ENCODE data around the gene SC5D.

Gene SC5D, protein sequence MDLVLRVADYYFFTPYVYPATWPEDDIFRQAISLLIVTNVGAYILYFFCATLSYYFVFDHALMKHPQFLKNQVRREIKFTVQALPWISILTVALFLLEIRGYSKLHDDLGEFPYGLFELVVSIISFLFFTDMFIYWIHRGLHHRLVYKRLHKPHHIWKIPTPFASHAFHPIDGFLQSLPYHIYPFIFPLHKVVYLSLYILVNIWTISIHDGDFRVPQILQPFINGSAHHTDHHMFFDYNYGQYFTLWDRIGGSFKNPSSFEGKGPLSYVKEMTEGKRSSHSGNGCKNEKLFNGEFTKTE

DNA sequence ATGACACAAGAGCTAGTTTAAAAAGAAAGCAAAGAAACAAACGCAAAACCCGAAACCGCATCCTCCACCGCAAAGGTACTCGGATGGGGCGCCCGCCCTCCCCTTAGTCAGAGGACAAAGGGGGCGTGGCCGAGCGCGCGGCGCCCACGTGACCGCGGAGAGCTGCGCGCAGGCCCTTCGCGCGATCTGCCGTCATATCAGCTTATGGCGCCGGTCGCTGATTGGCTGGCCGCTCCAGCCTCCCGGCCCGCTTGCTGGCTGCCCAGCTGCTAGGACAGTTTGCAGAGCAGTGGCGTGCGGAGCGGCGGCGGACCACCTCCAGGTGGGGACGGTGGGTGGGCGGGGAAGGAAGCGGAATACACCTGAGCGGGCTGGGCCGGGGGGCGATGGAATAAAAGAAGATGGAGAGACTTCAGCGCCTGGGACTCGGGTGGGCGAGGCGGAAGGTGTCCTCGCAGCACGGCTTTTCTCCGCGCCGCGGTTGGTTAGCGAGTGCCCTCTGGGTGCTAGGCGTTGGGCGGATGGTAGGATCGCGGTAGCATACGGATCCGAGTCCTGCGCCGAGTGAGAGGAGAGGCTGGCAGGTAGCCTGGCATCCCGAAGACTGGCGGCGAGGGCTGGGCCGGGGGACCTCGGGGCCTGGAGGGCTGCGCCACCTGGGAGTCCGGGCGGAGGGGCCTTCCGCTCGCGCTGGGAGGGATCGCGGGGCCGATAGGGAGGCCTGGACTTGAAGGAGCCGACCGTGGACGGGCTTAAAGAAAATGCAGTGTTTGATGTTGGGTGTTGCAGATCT is at the start of gene SC5D:
SC5D (plus strand) TSS at position 277 of the 793 bp plus-strand sequence. CDS start 10,605 bp downstream, outside the sequence.
- peak; percentile 93 for DNase-seq

DNA sequence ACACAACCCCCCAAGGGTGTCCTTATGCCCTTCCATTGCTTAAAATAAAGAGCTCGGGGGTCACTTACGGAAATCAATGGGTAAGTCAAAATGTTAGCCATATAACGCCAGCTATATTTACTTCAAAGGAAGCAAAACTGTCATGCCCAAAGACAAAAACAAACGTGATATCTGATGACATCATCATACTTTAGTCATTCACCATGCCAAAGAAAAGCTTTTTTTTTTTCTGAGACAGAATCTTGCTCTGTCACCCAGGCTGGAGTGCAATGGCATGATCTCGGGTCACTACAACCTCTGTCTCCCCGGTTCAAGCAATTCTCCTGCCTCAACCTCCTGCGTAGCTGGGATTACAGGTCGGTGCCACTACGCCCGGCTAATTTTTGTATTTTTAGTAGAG is 47.7 kb upstream of the SC5D start:
- DNase-seq, result no peak

DNA sequence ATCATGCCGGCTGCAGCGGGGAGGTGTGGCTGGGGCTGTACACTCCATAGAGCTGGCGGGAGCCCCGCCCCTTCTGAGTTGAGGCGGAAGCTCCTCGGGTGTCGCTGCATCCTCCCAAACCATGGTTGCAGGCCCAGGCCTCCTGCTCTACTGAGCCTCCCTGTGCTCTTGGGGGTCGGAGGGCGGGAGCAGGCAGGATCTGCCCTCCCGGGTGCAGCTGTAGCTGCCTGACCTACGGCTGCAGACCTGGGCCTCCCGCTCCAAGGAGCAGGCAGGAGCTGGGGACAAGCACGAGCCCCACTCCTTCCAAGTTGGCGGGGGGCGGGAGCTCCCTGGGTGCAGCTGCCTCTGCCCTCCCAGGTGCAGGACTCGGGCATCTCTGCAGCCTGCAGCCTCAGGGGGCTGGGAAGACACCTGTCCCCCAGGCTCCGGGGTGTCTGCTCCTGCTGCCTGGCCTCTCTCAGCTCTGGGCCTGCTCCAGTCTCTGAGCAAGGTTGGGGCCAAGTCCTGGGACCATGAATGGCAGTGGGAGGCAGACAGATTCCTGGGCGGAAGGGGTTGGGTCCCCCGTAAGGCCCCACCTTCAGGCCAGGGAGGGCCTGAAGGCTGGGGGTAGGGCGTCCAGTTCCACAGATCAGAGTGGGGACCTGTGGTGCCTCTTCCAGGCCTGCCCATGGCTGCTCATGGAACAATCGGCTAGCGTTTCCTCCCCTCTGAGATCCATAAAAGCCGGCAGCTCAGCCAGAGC is 46.4 kb upstream of the SC5D start:
- DNase-seq, result no peak

DNA sequence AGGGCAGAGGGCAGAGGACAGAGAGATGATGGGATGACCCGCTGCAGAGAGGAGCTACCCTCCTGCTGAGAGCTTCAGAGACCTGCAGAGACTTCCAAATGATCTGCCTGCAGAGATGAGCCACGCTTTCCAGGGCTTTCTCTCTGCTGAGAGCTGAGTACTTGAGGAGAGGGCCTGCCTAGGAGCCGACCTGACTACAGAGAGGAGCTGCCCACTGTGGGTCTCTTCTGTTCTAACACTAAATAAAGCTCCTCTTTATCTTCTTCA is 45.9 kb upstream of the SC5D start:
- DNase-seq, result no peak

DNA sequence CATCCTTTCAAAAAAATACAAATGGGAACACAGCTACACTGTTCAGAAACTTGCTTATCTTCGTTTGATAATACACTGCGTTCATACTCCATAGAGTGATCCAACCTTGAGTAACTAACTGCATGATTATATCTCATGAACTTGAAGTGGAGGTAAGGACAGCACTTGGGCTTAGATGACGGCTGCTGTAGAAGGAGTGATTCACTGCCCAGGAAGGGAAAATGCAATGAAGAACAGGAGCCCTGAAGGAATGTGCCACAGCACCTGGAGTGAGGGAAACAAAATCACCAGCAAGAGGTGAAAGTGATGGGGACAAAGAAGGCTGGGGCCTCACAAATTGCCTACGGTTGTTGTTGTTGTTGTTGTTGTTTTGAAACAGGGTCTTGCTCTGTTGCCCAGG is 44.1 kb upstream of the SC5D start:
- no peak for DNase-seq

DNA sequence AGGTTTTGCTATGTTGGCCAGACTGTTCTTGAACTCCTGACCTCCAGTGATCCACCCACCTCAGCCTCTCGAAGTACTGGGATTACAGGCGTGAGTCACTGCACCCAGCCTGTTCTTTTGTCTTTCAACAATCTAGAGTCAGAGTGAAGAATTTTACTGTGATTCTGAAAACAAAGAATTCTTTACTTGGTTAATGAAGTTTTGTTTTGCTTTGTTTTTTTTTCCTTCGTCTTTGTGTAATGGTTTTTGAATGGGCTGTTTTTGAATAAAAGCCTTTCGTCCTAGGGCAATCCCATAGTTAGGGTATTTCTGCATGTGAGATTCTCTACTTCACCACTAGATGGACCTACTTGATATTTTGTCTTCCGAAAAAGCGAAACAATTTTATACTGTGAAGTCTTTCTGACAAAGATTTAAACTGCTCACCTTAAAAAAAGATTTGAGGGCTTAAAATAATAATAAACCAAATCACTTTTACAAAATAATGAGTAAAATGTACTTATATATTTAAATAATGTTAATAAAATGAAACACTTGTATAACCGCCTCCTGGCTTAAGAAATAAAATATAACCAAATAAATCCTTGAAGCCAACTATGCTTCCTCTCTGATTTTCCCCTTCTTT is 43.4 kb upstream of the SC5D start:
- peak; percentile 29 for DNase-seq

DNA sequence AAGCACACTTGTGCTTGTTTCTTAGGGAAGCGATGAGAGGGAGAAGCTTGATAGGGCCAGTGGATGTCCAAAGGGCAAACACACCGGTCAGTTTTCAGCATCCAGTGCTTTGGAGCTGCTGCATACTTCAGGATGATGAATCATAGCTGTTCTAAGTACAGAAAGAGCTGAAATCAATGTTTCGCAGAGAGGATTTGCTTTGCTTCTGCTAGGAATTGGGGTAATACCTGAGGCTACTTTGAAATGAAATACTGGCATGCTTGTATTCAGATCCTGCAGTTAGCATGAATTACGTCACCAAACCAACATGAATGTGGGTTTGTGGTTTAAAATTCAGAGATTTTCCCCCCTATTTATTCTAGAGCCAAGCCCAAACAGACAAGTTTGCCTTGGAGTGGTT is 41.7 kb upstream of the SC5D start:
- DNase-seq, result no peak

DNA sequence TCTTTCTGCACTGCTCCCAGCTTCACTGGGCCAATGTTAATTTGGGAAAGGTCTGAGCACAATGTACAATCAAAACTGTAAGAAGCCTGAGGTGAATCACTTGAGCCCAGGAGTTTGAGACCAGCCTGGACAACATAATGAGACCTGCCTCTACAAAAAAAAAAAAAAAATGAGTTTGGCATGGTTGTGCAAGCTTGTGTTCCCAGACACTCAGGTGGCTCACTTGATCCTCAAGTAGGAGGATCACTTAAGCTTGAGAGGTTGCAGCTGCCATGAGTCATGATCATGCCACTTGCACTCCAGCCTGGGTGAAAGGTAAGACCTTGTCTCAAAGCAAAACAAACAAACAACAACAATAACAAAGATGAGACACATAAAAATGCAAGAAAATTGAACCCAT is 38.6 kb upstream of the SC5D start:
- DNase-seq, result no peak

DNA sequence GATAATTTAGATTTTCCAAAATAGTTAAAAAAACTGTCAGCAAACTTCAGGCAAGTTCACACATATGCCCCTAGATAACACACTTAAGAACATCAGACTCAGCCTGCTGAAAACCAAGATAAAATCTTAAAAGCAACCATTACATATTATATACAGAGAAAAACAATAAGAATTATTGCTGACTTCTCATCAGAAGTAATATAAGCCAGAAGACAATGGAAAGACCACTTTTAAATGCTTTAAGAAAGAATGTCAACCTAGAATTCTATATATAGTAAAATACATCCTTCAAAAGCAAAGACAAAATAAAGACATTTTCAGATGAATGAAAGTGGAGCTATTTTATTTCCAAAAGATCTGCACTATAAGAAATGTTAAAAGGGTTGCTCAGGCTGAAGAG is 37.8 kb upstream of the SC5D start:
- DNase-seq, result no peak

DNA sequence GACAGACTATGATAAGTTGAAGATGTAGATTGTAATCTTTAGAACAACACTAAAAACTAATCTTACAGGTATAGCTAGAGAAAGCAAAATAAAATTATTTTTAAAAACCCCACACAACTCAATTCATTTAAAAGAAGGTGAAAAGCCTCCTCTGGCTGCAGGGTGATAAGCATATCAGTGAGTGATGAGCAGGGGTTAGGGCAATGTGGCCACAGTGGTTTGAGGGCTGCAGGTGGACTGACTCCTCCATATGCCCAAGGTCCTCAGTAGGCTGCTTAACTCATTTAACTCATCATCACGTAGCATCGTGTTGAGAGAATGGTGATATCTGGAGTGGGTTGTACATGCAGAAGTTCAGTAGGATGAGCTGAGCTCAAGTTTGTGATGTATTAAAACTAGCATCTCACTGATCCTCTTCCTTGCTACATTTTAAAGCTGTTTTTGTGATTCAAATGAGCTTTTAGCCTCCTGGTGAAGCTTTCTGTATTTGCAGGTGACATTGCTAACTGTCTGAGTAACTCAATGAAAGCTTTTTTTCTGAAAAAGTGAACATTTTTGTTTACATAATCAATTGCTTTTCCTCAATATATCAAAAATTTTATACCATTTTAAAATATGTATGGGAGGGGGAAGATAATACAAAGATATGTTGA is 37.0 kb upstream of the SC5D start:
- DNase-seq, result no peak

DNA sequence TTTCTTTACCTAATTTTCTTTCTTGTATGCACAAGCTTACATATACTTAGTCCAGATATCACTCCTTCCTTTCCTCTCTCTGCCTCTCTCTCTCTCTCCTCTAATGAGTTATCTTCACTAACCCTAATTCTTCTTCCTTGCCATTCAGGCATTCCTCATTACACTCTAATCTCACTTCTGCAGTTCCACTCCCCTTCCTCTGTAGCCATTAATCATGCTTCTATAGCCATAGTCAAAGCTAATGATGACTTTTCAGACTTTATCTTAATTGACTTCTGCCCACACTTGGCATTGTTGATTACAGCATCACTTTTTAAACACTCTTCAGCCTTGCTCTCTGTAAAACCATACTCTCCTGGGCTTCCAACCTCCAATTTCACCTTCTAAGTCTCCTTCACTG is 35.3 kb upstream of the SC5D start:
- DNase-seq, result no peak

DNA sequence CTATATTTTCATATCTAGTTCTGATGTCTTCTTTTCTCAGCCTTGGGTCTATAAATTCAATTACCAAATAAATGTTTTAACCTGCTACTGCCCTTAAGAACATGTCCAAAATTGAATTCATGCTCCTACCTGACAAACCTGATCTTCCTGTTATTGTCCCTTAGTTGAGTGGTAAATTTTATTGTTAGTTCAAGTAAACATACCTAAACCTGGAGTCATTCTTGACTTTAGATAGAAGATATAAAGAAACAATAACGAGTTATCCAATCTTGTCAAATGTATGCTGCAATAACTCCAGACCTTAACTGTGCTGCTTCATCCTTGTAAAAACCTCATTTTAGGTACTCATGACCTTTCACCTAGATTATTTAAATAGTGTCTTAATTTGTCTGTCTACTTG is 34.6 kb upstream of the SC5D start:
- DNase-seq, result no peak

DNA sequence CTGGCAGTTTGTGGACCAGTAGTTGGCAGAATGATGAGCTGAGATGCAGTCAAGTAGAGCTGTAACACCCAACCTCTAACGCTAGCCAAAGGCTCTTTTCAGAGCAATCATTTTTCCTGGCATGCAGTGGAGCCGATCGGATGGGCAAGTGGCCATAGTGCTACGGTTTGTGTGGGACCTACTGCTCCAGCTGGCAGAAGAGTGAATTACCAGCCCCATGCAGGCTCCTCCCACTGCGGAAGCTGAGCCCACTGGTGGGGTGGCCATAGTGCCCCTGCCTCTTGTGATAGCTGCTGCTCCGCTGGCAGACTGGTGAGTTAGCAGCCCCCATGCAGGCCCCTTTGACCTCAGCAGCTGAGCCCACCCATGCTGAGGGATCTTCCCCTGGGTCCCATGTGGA is 27.0 kb upstream of the SC5D start:
- no peak for DNase-seq

DNA sequence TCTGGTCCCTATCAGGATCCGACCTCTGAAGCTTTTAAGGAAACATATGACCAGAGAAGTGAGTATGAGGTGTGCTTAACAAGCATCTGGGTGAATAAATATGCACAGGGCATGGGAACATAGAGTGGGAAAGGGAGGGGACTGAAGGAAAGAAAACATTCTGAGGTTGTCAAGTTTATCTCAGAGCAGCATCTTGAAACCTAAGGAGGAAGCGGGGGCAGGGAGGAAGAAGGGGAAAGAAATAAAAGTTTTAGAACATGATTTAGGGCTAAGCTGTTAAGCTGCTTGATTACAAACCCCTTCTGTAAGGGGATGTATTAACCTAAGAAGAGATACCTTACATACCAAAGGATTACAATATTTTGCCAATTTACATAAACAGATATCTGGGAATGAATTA is 24.0 kb upstream of the SC5D start:
- DNase-seq, result no peak

DNA sequence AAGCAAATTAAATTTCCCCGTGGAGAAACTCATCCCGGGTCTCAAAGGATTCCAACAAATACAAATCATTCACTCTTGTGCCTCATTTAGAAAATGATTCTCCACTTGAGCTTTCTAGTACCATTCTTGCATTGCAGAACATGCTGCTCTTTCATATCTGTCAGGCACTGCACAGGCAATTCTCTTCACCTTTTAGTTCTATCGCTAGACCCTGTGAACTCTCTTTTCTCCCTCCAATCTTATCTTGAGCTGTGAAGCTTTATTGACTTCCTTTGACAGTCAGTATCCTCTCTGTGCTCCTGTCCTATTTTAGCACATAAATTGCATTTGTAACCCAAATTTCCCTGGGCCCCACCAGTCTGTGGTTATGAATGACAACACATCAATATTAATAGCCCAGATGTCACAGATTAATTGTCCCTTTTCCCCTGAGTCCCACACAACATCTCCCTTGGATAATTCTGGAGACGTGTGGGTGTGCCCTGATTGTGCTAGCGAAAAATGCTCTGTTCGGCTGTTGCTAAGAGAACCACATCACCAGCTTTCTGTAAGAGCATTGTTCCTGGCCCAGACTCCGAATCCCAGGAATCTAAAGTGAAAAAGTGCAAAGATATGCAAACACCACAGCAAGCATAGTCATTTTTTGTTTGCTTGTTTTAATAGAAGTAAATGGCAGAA is 22.4 kb upstream of the SC5D start:
- no peak for DNase-seq

DNA sequence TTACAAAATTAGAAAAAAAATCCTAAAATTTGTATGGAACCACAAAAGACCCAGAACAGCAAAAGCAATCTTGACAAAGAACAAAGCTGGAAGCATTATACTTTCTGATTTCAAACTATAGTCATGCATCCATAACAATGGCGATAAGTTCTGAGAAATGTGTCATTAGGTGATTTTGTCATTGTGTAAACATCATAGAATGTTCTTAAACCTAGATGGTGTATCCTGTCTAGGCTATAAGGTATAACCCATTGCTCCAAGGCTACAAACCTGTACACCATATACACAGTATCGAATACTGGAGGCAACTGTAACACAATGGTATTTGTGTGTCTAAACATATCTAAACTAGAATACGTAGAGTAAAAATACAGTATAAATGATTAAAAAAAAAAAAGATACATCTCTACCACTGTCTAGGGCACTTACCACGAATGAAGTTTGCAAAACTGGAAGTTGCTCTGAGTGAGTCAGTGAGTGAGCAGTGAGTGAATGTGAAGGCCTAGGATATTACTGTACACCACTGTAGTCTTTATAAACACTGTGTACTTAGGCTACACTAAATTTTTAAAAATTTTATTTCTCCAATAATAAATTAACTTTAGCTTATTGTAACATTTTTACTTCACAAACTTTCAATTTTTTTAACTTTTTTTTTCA is 18.1 kb upstream of the SC5D start:
- DNase-seq, result no peak

DNA sequence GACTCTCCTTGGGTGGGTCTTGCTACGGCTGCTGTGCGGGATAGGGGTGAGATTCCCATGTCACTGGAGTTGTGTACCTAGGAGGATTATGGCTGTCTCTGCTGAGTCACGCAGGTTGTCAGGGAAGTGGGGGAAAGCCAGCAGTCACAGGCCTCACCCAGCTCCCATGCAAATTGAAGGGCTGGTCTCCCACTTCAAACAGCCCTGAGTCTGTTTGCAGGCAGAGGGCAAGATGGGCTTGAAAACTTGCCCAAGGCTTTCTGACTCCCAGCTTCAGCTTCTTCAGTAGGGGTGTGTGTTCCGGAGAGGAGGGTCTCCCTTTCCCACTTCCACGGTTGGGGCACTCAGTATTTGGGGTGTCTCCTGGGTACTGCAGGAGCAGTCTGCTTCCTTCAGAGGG is 10.9 kb upstream of the SC5D start:
- no peak for DNase-seq

DNA sequence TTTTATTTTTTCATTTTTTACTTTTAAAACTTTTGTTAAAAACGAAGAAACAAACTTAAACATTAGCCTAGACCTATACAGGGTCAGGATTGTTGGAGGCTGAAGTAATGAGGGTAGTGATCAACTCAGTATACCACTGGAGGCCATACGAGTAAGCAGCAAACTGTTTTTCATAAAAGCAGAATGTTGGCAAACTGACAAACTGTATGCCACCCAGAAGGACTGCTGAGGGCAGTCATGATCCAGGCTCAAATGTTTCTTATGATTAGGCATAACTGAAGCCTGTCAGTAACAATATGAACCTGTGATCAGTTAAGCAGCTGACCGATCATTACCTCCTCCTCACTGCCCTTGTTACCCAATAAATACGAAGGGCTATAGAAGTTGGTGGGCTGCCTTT is 10.2 kb upstream of the SC5D start:
- DNase-seq, result no peak

DNA sequence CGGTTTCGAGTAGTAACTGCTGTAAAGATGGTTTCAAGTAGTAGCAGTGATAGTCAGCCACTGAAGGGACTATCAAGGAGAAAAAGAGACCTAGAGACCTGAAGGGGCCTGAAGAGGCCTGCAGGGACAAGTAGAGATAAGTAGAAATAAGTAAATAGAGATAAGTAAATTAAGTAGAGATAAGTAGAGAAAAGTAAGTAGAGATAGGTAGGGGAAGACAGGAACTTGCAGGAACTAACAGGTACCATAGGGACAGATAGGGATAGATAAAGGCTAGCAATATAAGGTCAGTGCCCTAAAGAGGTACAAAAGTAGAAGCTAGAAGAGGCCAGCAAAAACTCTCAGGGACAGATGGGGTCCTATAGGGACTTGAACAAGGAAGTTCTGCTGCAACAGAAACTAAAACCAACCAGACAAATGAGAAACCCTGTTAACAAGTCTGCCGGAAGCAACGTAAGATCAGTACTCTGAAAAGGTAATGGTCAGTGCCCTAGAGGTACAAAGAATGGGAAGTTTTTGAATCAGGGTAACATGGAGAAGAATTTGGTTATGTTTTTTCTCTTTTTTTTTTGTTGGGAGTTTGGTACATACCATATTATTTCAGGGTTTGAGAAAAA is 9.6 kb upstream of the SC5D start:
- DNase-seq, result no peak

DNA sequence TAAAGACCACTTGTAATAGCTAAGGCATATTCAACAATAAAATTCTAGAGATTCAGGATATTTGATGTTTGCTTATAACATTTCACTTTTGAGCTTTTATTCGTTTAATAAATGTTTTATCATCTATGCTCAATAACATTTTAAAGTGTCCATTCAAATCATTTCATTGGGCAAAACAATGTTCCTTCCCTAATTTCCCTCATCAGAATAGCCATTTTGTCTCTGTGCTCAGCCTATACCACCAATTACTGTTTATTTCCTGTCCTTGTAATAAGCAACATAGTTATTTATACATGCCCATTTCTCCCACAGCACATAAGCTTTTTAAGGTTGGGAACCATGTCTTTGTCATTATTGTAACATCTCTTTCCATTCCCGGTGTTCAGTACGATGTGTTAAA is 1.3 kb upstream of the SC5D start:
- DNase-seq, result no peak

DNA sequence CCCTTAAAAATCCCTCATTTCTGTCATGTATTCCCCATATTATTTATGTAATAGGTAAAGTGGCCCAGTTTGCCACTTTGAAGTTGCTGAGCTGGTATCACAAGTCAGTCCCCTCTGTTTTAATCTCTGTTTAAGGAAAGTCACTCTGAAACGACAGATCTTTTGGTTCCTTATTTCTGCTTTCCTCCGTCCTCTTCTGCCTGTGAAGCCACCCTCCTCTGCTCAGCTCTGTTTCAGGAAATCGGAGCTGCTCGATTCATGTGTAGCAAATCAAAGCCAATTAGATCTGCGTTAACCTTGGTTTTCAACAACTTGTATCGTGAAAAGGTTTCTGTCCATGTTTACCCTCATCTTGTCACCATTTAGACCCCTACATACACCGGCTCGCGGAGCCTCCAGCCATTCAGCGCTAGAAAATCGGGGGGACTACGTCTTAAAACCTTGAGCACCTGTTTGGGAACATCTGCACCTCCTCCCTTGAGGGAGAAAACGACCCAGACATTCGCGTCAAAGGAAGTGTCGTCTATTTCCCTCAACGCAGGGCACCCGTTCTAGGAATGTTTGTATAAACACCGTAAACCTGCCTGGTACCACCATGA is 576 bp upstream of the SC5D start:
- no peak for DNase-seq
